Coronary artery (tissue), 2 donors: ENCODE measurements around the gene RAB32.
"Not testable (repeated sequence)": the region's sequence is repeated elsewhere in the genome, so short reads cannot be mapped to it uniquely, and the experiment has no call there.

Experiments
- DNase-seq: peaks from one replicate; pipeline ENCODE4 v3.0.0-alpha.2; 2017; ENCODE audit warnings: low spot score
- H3K27ac ChIP-seq, 2 donors: fragments of 200-600 bp; sonication (generic); one replicate each; pipeline ENCODE4 v1.5.1; 2016 to 2019
- H3K4me3 ChIP-seq: fragments of 200-600 bp; sonication (generic); 2 replicates; pipeline ENCODE4 v1.5.1; 2016; ENCODE audit warnings: mild to moderate bottlenecking, moderate library complexity
- TF ChIP-seq, protein P1 (sequence below): fragments of 200-600 bp; sonication (generic); IDR thresholded peaks from one replicate; pipeline ENCODE4 v1.5.1; 2019; ENCODE audit warnings: antibody characterized with exemption

Gene RAB32

DNA sequence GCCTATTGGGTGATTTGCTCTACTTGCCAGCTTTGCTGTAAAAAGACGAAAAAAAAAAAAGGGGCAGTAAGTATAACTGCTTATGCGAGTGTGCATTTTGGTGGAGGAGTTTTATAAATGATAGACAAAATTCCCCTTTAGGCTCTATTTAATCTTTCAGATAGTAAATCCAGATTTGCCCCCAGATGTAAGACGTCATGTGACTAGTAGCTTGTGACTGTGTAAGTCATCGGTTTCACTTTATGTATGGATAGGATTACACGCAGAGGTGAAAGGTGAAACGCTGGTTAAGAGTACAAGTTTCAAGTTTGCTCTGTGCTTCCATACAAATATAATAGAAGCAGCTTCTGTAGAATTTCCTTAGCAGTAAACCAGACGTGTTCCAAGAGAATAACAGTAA, 7.9 kb downstream of the RAB32 start:
- H3K4me3 ChIP-seq: no peak overlapping the region
- no peak for DNase-seq
- no peak overlapping the region for H3K27ac ChIP-seq
- TF ChIP-seq, protein P1, sequence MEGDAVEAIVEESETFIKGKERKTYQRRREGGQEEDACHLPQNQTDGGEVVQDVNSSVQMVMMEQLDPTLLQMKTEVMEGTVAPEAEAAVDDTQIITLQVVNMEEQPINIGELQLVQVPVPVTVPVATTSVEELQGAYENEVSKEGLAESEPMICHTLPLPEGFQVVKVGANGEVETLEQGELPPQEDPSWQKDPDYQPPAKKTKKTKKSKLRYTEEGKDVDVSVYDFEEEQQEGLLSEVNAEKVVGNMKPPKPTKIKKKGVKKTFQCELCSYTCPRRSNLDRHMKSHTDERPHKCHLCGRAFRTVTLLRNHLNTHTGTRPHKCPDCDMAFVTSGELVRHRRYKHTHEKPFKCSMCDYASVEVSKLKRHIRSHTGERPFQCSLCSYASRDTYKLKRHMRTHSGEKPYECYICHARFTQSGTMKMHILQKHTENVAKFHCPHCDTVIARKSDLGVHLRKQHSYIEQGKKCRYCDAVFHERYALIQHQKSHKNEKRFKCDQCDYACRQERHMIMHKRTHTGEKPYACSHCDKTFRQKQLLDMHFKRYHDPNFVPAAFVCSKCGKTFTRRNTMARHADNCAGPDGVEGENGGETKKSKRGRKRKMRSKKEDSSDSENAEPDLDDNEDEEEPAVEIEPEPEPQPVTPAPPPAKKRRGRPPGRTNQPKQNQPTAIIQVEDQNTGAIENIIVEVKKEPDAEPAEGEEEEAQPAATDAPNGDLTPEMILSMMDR: no peak

- Histone ChIP-seq H3K27ac (no peak overlapping the region), H3K4me3 (no peak overlapping the region)
- DNase-seq: no peak
- TF ChIP-seq, protein P1: no peak
These were observed 9.9 kb downstream of the RAB32 start for GRCh38 chr6:146553377-146554135.

- no peak overlapping the region for H3K27ac ChIP-seq
- TF ChIP-seq, protein P1: no peak
- H3K4me3 ChIP-seq: no peak overlapping the region
- no peak for DNase-seq
These were observed 17.0 kb downstream of the RAB32 start for GRCh38 chr6:146560607-146561006.

DNA sequence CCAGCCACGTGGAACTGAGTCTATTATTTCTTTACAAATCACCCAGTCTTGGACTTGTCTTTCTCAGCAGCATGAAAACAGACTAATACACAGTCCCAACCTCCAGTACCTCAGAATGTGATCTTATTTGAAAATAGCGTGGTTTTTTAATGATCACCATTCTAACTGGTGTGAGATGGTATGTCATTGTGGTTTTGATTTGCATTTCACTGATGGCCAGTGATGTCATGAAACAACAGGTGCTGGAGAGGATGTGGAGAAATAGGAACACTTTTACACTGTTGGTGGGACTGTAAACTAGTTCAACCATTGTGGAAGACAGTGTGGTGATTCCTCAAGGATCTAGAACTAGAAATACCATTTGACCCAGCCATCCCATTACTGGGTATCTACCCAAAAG, 23.0 kb downstream of the RAB32 start:
- not testable (repeated sequence) for H3K27ac ChIP-seq, H3K4me3 ChIP-seq, DNase-seq

GRCh38 chr6:146568619-146569018, 25.0 kb downstream of the RAB32 start:
- DNase-seq, H3K4me3 ChIP-seq, H3K27ac ChIP-seq: not testable (repeated sequence)

DNA sequence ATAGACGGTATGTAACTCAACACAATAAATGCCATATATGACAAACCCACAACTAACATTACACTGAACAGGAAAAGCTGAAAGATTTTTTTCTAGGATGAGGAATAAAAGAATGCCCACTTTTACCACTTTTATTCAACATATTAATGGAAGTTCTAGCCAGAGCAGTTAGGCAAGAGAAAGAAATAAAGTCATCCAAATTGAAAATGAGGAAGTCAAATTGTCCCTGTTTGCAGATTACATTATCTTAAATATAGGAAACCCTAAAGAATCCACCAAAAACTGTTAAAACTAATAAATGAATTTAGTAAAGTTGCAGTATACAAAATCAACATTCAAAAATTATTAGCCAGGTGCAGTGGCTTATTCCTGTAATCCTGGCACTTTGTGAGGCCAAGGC, 30.6 kb downstream of the RAB32 start:
- DNase-seq: no peak
- H3K27ac ChIP-seq: no peak overlapping the region
- TF ChIP-seq, protein P1: no peak
- no peak overlapping the region for H3K4me3 ChIP-seq

- no peak for DNase-seq
- TF ChIP-seq, protein P1: no peak
- H3K27ac ChIP-seq: no peak overlapping the region
- H3K4me3 ChIP-seq: no peak overlapping the region
These were observed 34.4 kb downstream of the RAB32 start for GRCh38 chr6:146578054-146578453.

DNA sequence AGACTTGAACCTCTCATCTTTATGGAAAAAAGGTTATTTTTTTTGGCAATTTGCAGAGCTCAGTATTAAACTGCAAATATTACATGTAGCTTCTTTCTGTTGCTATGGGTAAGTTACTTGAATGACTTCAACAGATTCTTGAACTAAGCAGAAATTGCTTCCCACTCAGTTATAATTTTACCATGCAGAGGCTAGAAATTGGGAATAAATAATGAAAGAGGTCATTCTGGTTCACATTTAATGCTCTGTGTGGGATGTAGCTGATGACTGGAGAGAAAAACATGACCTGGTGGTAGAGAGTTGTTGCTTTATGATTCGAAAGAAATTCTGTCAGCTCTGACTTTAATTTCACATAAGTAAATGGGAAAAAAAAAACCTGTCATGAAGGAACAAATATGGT, 38.3 kb downstream of the RAB32 start:
- TF ChIP-seq, protein P1: no peak
- Histone ChIP-seq H3K27ac (no peak overlapping the region), H3K4me3 (no peak overlapping the region)
- DNase-seq: no peak
